ENCODE results near the gene LHCGR.
"Not testable (repeated sequence)": the region's sequence is repeated elsewhere in the genome, so short reads cannot be mapped to it uniquely, and the experiment has no call there.

The LHCGR gene

DNA sequence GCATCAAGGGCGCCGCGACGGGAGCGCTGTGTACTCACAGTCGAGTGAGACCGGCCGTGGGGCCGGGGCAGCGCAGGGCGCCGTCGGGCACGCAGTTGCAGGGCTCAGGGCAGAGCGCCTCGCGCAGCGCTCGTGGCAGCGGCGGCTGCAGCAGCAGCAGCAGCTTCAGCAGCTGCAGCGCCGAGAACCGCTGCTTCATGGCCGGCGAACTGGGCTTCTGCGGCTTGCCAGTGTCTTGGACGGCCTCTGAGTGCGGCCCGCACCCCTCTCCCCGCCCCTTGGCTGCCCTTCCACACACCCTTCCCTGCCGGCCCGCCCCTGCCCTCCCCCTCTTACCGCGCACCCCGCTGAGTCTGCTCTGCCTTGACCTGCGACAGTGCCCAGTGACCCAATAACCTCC lies at the start of gene LHCGR:
LHCGR (minus strand) TSS at position 252 of the 400 bp plus-strand sequence; CDS start at position 199, 53 bp downstream.
- no peak for DNase-seq

DNA sequence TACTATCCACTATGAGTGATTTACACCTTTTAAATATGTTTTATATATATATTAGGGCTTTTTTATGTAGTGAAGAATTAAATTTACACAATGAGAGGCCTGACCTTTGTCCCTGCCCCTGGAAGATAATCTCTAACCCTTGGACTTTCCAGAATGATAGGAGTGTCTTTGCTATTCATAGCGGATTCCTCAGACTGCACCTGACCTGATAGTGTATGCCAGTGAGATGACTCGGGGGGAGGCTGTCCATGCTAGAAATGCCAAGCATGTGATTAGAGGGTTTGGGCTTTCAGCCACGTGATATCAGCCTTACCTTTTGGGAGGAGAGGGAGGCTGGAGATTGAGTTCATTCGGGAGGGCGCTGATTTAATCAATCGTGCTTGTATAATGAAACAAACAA lies 44.1 kb upstream of the LHCGR start:
- no peak for DNase-seq

DNA sequence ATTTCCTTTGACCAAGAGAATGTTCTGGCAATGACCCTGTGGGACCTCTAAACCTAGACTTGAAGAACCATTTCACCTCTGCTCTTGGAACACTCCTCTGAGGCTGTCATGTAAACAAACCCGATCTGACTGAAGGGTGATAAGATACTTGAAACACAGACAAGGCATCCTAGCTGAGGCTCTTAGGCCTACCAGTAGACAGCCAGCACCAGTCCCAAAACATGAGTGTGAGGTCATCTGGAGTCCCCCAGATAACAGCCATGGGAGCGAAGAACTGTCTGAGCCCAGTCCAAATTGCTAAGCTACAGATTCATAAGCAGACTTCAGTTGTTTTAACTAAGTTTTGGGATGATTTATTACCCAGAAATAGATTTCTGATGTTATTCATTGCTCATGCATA lies 39.5 kb upstream of the LHCGR start:
- no peak for DNase-seq

DNA sequence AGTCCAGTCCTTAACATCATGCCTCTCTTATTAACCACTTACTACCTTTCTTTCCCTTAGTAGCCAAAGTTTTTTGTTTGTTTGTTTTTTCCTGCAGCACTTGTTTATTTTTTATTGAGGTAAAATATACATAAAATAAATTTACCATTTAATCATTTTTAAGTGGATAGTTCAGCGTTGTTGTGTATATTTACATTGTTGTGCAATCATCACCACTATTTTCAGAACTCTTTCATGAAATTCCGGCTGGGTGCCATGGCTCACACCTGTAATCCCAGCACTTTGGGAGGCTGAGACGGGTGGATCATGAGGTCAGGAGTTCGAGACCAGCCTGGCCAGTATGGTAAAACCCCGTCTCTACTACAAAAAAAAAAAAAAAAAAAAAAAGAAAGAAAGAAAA lies 38.1 kb upstream of the LHCGR start:
- no peak for DNase-seq

DNA sequence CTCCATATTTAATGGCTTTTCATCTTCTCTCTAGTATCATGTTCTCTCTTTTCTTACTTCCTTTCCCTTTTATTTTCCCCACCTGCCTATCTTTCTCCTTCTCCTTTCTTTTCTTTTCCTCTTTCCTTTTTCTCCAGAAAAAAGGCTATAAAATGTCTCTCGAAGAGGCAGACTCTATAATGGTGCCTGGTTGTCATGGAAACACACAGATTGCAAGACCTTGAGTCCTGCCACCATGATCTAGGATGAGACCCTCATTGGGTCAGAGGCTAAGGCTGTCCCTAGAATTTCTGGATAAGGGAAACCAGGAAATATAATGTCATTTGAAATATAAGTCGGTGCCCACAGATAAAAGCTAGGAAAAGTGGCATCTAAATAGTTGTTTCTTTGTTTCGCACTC lies 36.5 kb upstream of the LHCGR start:
- no peak for DNase-seq

DNA sequence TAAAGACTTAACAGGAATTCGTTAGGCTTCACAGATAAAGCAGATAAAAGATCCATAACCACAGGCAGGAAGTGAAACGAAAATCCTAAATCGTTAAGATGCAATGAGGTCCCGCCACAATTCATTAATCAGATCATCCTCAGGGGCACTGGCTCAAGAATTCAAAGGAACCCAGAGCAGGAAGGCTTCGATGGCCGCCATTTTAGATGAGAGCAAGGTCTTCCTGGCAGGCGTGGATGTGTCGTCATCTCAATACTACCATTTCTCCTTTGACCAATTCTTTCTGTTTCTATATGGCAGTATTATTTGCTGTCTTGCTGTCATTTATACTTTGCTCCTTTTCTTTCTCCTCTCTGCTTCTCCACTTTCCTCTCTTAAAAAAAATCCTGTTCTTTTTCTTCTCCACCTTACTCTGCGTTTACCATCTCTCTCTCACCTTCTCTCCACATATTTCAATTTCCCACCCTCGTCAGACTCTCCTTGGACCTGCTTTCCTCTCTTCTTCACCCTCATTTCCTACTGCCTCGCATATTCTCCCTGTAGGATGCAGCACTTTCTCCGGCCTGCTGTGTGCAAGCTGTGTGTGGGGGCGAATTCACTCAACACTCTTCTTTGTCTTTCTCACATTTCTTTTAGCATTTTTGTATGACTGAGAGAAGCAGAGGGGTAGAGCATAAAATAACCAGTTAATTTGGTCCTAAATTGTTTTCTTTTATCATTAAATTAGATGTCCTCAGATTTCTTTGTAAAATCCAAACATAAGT lies 35.1 kb upstream of the LHCGR start:
- DNase-seq, result no peak

DNA sequence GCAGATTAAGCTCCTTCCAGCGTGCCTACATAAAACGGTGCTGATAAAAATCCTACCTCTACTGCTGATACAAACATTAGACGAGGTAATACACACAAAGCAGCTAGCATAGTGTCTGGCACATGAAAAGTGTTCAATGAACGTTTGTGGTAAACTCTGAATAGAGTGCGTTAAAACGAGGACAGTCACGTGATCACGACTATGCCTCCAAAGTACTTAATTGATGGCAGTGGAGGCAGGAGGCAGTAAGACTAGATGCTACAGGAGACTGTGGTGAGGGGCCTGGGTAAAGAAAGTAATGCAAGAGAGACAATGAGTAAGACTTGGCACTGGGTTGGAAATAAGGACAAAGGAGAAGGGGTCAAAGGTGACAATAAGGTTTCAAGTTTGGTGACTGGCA lies 32.1 kb upstream of the LHCGR start:
- no peak for DNase-seq

DNA sequence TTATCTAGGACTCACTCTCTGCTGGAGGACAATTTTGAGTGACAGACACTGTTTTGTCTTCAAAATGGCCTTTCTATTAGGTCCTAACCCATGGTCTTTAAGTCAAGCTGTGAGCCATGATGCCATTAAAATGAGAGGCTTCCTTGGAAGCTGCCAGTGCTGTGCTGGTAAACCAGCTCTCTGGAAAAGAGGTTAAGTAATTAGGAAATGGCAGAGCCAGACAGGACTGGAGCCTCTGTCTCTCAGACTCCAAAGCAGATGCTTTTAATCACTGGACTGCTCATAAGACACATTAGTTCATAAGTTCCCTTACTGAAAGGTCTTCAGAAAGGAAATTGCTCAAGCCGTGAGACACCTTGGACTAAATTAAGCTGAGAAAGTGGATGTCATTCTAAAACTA lies 25.8 kb upstream of the LHCGR start:
- no peak for DNase-seq

DNA sequence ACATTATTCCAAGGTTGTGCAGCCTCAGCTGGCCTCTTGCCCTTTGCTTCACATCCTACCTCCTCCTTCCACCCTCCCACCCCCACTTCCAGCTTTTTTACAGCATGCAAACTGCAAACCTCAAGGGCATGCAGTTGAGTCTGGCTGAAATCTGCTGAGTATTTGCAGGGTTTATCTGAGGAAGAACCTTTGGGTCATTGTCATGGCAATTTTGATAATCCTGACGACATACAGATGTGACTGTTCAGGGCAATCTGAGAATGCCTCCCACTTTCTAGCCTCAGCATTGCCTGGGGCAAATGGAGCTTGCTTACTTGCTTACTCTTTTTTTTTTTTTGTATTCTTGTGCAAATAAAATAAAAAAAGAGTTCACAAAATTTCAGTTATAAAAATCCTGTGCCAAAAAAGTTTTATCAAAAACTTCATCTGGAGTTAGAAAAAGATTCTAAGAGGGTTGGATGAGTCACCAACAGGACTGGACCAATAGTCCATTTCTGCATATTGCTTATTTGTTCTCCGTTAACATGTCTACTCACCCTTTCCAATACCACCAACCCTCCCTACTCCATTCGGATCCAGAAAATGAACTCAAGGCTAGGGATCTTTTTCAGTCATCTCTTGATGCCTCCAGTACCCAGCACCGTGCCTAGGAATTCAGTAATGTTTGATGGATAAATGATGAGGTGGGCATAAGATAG lies 23.6 kb upstream of the LHCGR start:
- DNase-seq, result no peak

DNA sequence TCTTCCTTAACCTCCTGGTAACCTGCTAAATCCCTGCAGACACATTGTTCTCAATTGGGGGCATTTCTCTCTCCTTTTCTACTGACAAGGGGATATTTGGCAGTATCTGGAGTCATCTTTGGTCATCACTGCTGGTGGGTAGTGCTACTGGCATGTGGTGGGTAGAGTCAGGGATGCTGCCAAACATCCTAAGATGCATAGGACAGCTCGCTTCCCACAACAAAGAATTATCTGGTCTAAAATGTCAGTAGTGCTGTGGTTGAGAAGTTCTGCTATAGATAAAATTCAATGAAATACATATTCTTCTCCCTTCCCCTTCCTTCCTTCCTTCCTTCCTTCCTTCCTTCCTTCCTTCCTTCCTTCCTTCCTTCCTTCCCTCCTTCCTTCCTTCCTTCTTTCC lies 18.7 kb upstream of the LHCGR start:
- no peak for DNase-seq

DNA sequence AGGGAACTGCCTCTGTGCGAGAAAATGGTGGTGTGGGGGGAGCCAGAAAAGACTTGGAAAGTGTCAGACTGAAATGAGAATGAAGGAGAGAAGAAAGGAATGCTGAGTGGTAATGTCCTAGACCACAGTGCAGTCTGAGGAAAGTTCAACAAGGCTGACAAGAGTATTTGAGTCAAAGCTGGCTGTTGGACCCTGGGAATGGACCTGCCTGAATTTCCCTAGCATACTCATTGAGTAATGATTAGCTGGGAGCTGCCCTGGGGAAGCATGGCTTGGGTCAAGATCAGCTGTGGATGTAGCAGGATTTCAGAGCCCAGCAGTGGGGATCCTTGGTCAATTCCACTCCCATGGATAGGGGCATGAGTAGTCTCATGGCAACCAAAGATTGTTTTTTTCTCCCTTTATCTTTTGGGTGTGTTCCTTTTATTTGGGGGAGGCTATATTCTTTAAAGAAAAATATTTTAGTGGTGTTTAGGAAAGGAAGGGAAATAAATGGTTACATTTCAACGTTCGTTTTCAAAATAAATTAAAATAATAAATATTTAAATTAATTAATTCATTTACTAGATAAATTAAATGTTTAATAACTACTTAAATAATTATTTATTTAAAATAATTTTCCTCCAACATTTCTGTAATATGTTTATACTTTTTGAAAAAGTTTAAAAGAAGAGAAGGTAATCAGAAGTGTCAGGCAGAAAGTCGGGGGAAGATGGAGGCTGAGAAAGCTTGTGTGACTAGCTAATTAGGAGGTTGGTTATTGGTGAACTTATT lies 15.9 kb upstream of the LHCGR start:
- no peak for DNase-seq

DNA sequence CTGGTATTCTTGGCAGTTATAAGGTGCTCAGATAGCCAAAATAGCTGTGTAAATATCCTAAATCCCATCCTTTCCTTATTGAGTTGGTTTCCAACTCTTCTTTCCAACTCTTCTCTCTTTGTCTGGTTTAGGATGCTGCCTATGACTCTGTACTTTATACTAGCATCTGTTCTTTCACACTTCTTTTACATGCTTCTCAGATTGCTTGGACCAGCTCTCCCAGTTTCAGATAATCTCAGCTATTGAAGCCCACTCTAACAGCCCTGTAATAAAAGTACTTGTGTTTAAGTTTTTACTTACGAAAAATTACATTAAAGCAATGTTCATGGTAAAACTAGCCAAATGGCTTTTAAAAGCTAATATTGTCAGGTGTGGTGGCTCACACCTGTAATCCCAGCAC lies 14.7 kb upstream of the LHCGR start:
- no peak for DNase-seq

DNA sequence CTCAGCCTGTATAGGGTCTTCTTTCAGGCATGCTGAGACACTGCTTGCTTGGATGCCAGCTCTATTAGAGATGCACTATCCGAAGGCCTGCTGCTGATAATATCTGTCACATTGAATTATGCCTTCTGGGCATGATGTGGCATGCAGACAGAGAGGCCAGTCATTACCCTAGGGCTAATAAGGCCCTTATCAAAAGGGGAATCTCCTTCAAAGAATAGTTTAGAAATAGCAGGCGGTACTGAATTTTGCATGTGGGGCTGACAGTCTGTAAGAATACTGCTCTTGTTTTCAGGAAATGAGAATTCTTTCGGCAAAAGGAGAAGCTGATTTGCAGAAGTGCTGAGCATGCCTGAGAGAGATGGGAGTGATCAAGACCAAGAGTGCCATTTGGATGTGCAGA lies 13.1 kb upstream of the LHCGR start:
- DNase-seq, result no peak

DNA sequence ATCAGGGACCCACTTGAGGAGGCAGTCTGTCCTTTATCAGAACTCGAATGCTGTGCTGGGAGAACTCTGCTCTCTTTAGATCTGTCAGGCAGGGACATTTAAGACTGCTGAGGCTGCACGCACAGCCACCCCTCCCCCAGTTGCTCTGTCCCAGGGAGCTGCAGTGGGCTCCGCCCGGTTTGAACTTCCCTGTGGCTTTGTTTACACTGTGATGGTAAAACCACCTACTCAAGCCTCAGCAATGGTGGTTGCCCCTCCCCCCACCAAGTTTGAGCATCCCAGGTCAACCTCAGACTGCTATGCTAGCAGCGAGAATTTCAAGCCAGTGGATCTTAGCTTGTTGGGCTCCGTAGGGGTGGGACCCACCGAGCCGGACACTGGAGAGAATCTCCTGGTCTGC lies 11.8 kb upstream of the LHCGR start:
- no peak for DNase-seq

DNA sequence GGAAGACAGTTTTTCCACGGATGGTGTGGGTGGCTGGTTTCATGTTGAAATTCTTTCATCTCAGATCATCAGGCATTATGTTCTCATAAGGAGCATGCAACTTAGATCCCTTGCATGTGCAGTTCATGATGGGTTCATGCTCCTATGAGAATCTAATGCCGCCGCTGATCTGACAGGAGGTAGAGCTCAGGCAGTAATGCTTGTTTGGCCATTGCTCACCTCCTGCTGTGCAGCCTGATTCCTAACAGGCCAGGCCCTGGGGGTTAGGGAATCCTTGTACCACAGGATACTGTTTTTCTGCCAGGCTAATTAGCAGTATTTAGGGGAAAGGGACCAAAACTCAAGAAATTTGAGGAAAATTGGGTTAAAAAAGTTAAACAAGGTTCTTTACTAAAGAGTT lies 5.3 kb upstream of the LHCGR start:
- no peak for DNase-seq

DNA sequence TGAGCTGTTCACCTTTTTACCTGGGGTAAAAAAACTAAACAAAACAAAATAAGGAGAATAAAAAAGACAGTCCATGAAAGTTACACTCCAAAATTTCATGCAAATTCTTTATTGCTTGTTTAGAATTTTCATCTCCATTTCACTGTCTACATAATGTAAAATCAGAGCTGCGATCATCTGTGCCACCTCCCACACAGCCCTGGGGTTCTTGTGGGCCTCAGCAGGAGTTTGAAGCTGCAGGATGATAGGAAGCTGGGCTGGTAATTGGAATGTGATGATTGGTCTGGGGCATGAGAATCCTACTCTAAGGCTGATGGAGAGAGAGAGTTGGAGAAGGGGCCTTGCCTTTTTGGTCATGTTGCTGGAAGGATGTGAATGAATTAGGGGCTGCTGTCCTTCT lies 4.2 kb upstream of the LHCGR start:
- DNase-seq, result no peak

DNA sequence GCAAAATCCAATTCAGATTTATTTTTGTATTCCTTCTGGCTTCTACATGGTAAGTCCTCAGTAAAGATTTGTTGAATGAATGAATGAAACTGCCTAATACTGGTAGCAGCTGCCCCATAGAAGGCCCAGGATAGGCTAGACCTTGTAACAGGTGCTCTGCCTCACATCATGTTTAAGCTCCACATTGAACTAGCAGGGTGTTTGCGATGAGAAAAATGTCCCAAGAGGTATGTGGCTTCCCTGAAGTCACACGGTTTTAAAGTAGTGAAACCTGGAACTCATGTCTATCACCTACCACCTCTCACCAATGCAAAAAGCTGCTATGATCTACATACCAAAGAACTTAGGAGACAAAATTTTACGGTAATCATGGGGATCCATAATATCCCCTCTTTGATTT lies 765 bp upstream of the LHCGR start:
- DNase-seq, result no peak

DNA sequence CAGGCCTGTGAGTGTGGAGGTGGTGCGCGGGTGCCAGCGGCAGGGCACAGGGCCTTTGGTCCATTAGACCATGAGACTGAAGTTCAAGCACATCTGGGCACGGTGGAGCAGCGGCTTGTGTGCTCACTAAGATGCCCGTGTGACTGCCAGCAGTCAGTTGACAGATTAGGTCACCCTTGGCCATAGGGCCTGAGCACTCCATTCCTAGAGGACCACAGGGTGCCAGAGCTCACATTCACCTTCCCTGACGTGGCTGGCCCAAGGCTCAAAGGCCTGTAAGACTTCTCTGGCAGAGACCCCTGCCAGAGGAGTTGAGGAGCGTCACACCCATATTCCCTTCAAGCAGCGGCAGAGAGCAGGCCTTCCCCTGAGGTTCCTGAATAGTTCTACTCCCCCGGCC lies 650 bp downstream of the LHCGR start:
- no peak for DNase-seq

DNA sequence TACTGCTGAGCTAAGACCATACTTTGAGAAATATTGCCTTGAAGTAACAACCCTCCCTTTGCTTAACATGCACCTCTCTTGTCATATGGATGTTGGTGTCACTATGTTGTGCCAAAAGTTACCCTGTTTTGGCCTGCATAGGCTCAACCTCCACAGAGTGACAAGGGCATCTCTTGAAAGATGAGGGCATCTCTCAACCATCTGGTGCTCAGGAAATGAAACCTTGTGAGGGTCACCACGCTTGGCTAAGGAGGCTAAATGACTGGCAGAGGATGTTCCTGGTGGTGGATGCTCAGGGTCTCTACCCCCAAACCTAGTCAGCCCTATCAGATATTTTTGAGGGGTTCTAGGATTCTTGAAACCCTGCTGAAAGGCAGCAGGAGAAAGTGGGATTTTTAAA lies 2.3 kb downstream of the LHCGR start:
- DNase-seq, result no peak

DNA sequence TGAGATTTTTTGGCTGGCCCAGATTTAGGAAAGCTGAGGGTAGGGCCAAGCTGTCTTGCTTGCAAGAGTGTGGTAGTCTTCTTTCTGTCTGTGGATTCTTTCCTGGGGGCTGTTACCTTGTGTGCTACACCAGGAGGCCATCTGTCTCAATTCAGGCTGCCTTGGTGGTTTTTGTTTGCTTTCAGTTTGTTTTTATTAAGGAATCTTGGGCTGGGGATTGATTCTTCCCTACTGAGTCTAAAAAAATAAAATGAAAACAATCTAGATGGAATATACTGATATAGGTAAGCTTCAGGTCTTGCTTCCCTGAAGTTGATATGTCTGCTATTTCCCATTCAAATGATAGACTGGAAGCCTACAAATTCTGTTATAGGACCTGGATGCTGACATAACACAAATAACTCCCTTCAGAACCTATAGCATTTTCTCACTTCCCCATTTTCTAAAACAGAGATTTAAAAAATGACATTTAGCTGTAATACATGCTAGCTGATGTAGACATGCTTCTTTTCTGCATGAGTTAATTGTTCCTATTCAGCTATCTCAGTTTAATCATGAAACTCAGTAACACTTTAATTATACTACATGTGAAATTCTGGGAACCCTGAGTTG lies 5.3 kb downstream of the LHCGR start:
- DNase-seq, result no peak

DNA sequence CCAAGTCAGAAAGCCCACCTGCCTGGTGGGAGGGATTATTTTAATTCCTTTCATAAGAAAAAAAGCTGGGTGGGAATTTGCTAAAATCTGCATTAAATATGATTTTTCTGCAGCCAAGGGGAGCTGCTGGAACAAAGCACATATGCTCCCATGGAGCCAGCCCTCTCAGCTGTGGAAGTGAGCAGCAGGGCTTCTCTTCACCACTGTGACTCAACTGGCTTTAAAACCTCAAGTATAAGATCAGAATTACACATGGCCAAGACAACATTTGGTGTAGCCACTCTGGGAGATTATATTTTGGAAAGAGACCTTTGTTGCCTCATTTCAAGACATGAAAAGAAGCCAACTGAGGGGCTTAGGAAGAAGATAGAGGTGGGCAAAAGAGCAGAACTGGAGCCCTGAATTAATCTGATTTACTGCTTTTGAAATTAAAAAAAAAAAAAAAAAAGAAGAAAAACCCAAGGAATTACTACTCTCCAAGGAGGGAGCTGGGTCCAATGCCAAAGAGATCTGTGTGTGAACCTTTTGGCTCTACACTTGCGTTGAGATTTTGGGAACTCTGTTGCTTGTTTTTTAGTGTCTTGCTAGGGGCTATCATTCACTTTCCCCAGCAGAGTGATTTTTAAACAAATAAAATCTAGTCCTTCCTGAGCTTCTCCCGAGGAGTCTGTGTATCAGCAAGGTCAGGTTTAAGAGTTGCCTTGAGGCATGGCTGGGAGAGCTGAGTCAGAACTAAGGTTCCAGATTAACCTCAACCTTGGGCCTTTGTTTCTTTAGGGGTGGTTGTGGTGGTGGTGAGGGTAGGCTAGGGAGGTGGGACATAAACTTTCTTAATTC lies 6.0 kb downstream of the LHCGR start:
- no peak for DNase-seq

DNA sequence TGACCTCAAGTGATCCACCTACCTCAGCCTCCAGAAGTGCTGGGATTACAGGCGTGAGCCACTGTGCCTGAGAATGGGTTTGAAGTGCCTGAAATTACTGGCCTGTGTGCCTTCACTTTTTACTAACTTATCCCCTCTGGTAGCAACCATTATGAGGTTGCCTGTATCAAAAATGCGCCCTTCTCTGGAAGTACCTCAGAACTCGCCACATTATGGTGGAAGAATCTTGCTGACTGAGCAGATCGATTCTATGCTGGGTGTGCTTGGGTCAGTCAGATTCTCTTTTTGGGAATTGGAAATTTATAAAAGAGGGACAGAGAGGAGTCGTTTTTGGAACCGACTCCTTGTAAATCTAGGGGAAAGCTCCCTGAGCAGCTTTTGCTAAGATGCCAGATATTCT lies 8.2 kb downstream of the LHCGR start:
- DNase-seq, result no peak

DNA sequence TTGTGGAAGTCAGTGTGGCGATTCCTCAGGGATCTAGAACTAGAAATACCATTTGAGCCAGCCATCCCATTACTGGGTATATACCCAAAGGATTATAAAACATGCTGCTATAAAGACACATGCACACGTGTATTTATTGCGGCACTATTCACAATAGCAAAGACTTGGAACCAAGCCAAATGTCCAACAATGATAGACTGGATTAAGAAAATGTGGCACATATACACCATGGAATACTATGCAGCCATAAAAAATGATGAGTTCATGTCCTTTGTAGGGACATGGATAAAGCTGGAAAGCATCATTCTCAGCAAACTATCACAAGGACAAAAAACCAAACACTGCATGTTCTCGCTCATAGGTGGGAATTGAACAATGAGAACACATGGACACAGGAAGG lies 16.3 kb downstream of the LHCGR start:
- DNase-seq, result not testable (repeated sequence)
